HepG2 (cell line): ENCODE measurements around the gene PSMB10. TPM values are rescaled to one million over a fixed set of nuclear protein-coding genes. Genes with fewer than 3 reads are reported as not detected.

Experiments used
- NFKB2 ChIP-seq: sonication (generic); formaldehyde crosslinking; IDR thresholded peaks from 2 replicates; pipeline ENCODE4 v1.4.0; 2020; ENCODE audit warnings: missing genetic modification reagents, borderline replicate concordance
- NFKBIZ ChIP-seq: IDR thresholded peaks from 2 replicates; pipeline ENCODE4 v1.6.1; 2018; ENCODE audit warnings: missing genetic modification reagents, missing compliant biosample characterization
- POGZ ChIP-seq: sonication (generic); formaldehyde crosslinking; IDR thresholded peaks from 2 replicates; pipeline ENCODE4 v1.4.0; 2020; ENCODE audit warnings: mild to moderate bottlenecking, missing genetic modification reagents
- RBFOX2 ChIP-seq: fragments of 200-400 bp; formaldehyde crosslinking; IDR thresholded peaks from 2 replicates; pipeline ENCODE4 v1.6.1; 2017; ENCODE audit warnings: low read depth, mild to moderate bottlenecking, low read length
- ZBTB3 ChIP-seq: sonication (generic); formaldehyde crosslinking; IDR thresholded peaks from 2 replicates; pipeline ENCODE4 v1.4.0; 2020; ENCODE audit warnings: low read depth, mild to moderate bottlenecking, moderate library complexity, missing genetic modification reagents, borderline replicate concordance
- ZFP91 ChIP-seq: sonication (generic); formaldehyde crosslinking; IDR thresholded peaks from 2 replicates; pipeline ENCODE4 v1.9.0; 2022; ENCODE audit warnings: missing genetic modification reagents, mild to moderate bottlenecking, borderline replicate concordance
- ZNF18 ChIP-seq: sonication (generic); formaldehyde crosslinking; IDR thresholded peaks from 2 replicates; pipeline ENCODE4 v1.8.0; 2022; ENCODE audit warnings: mild to moderate bottlenecking, missing genetic modification reagents; ENCODE audit not compliant: insufficient replicate concordance
- ZNF280B ChIP-seq: sonication (generic); formaldehyde crosslinking; IDR thresholded peaks from 2 replicates; pipeline ENCODE4 v1.5.0; 2020; ENCODE audit warnings: missing genetic modification reagents, mild to moderate bottlenecking, borderline replicate concordance
- ZNF350 ChIP-seq: sonication (generic); formaldehyde crosslinking; IDR thresholded peaks from 2 replicates; pipeline ENCODE4 v1.4.0; 2020; ENCODE audit warnings: mild to moderate bottlenecking, low read depth, missing genetic modification reagents, borderline replicate concordance
- ZNF687 ChIP-seq: sonication (generic); formaldehyde crosslinking; IDR thresholded peaks from 2 replicates; pipeline ENCODE4 v1.5.1; 2020; ENCODE audit warnings: mild to moderate bottlenecking, missing genetic modification reagents, moderate library complexity
- ZNF780A ChIP-seq: sonication (generic); formaldehyde crosslinking; IDR thresholded peaks from 2 replicates; pipeline ENCODE4 v1.8.0; 2022; ENCODE audit warnings: mild to moderate bottlenecking, missing genetic modification reagents, moderate library complexity
- ZSCAN31 ChIP-seq: sonication (generic); formaldehyde crosslinking; IDR thresholded peaks from 2 replicates; pipeline ENCODE4 v1.5.0; 2020; ENCODE audit warnings: low read depth, mild to moderate bottlenecking, missing genetic modification reagents
- polyA plus RNA-seq, 8 experiments: library from polyadenylated mRNA; depleted of rRNA in 3 of 8; stranded (reverse) in 7 of 8; unstranded in 1 of 8; fragments of >200 nt; fragmentation: Illumina TruSeq in 4 of 8; extraction: Trizol in 4 of 8; gene quantifications; 2 replicates each; pipeline versions ENCODE4 v1.2.1 to v1.2.3, GENCODE V29; 2011 to 2016; ENCODE audit warnings: low read depth in 4 of 8, missing spikeins in 1 of 8, mixed read lengths in 1 of 8; ENCODE audit not compliant: insufficient read depth in 1 of 8
- total RNA-seq, 5 experiments: library from RNA; depleted of rRNA; stranded (reverse); fragments of >200 nt; fragmentation: Illumina TruSeq; extraction: Trizol; gene quantifications; 2 replicates each; pipeline ENCODE4 v1.2.3, GENCODE V29; 2016; ENCODE audit warnings: low read depth in 1 of 5

PSMB10 gene
- total and polyA plus RNA-seq, 2 of the 13 experiments (the other 11 are each of a cell fraction or from before 2014, with no cell fraction given), result 12.7 to 65.9 TPM

- TF ChIP-seq ZNF280B (CRISPR knock-in tag) (no peak), ZNF350 (CRISPR knock-in tag) (0 out of 2 replicates have a peak, but pooled peaks have one; percentile 27), ZNF780A (CRISPR knock-in tag) (no peak), RBFOX2 (peak; percentile 44), NFKB2 (CRISPR knock-in tag) (peak; percentile 29; the same call in 1 of the 2 replicates), POGZ (CRISPR knock-in tag) (no peak), ZBTB3 (no peak), ZFP91 (peak; percentile 24; the same call in 1 of the 2 replicates), NFKBIZ (no peak), ZNF687 (CRISPR knock-in tag) (peak; percentile 24; the same call in 1 of the 2 replicates), ZNF18 (CRISPR knock-in tag) (no peak), ZSCAN31 (CRISPR knock-in tag) (0 out of 2 replicates have a peak, but pooled peaks have one; percentile 32)
These were observed 24.9 kb upstream of the PSMB10 start (continued) for GRCh38 chr16:67961551-67961957.
